Measurements from ENCODE around the gene ADGB.
"Not testable (repeated sequence)": the region's sequence is repeated elsewhere in the genome, so short reads cannot be mapped to it uniquely, and the experiment has no call there.

ADGB gene

GRCh38 chr6:146795479-146796133, 196.8 kb downstream of the ADGB start:
- Histone ChIP-seq H3K4me2 (ENCODE audit: low read length) (no peak overlapping the region), H3K79me1 (ENCODE audit: low read length) (no peaks in the 10 kb centered on the region), H4K5ac (ENCODE audit: low read length) (no peak overlapping the region), H3K56ac (ENCODE audit: low read length) (no peak overlapping the region), H2BK120ac (ENCODE audit: low read depth, low read length) (no peak overlapping the region), H2AK5ac (ENCODE audit: low read length) (no peak overlapping the region), H3K18ac (ENCODE audit: low read length) (no peak overlapping the region), H3K23ac (ENCODE audit: low read length) (no peak overlapping the region), H3K27ac (ENCODE audit: low read depth, low read length) (no peak overlapping the region), H3K36me3 (ENCODE audit: control insufficient read depth, insufficient read depth, low read length) (no peaks in the 10 kb centered on the region), H2BK5ac (ENCODE audit: low read length) (no peak overlapping the region), H3K9ac (ENCODE audit: low read length) (no peak overlapping the region), H4K8ac (ENCODE audit: low read depth, low read length) (no peak overlapping the region), H3K4me3 (ENCODE audit: low read length) (no peak overlapping the region), H2BK15ac (replicated peaks; ENCODE audit: low read depth) (no peak overlapping the region), H3K79me2 (ENCODE audit: control insufficient read depth, insufficient read depth, low read length) (no peaks in the 10 kb centered on the region), H3K4me1 (ENCODE audit: control insufficient read depth, low read depth, low read length) (no peaks in the 10 kb centered on the region), H3K27me3 (ENCODE audit: insufficient read depth, low read length, poor library complexity) (no peaks in the 10 kb centered on the region), H3K4ac (ENCODE audit: low read depth, low read length) (no peak overlapping the region)
- WGBS (ENCODE audit: extremely low coverage, insufficient coverage, low lambda C conversion rate), result no CpG with 5 or more reads among the region's 1 CpG
- DNase-seq, result no peak

- not testable (repeated sequence) for H3K4me3 ChIP-seq (ENCODE audit: low read length); H3K4ac ChIP-seq (ENCODE audit: low read depth, low read length); H3K36me3 ChIP-seq (ENCODE audit: control insufficient read depth, insufficient read depth, low read length); H3K27me3 ChIP-seq (ENCODE audit: insufficient read depth, low read length, poor library complexity); H3K56ac ChIP-seq (ENCODE audit: low read length); H2BK15ac ChIP-seq (replicated peaks; ENCODE audit: low read depth); H3K9ac ChIP-seq (ENCODE audit: low read length); H2BK120ac ChIP-seq (ENCODE audit: low read depth, low read length); H4K5ac ChIP-seq (ENCODE audit: low read length); H3K4me1 ChIP-seq (ENCODE audit: control insufficient read depth, low read depth, low read length); H3K23ac ChIP-seq (ENCODE audit: low read length); H2AK5ac ChIP-seq (ENCODE audit: low read length); H3K79me2 ChIP-seq (ENCODE audit: control insufficient read depth, insufficient read depth, low read length); H2BK5ac ChIP-seq (ENCODE audit: low read length); H3K4me2 ChIP-seq (ENCODE audit: low read length); H3K27ac ChIP-seq (ENCODE audit: low read depth, low read length); H4K8ac ChIP-seq (ENCODE audit: low read depth, low read length); H3K18ac ChIP-seq (ENCODE audit: low read length); H3K79me1 ChIP-seq (ENCODE audit: low read length); DNase-seq
- no CpG with 5 or more reads among the region's 3 CpGs for WGBS (ENCODE audit: extremely low coverage, insufficient coverage, low lambda C conversion rate)
Measured at GRCh38 chr6:146803167-146803566, 204.4 kb downstream of the ADGB start.

- Histone ChIP-seq H3K27me3 (ENCODE audit: insufficient read depth, low read length, poor library complexity) (no peaks in the 10 kb centered on the region), H3K27ac (ENCODE audit: low read depth, low read length) (no peak overlapping the region), H3K9ac (ENCODE audit: low read length) (no peak overlapping the region), H3K4me2 (ENCODE audit: low read length) (no peak overlapping the region), H3K79me1 (ENCODE audit: low read length) (no peaks in the 10 kb centered on the region), H3K4me3 (ENCODE audit: low read length) (no peak overlapping the region), H3K23ac (ENCODE audit: low read length) (no peak overlapping the region), H4K5ac (ENCODE audit: low read length) (no peak overlapping the region), H3K4me1 (ENCODE audit: control insufficient read depth, low read depth, low read length) (no peaks in the 10 kb centered on the region), H2AK5ac (ENCODE audit: low read length) (no peak overlapping the region), H3K4ac (ENCODE audit: low read depth, low read length) (no peak overlapping the region), H2BK15ac (replicated peaks; ENCODE audit: low read depth) (no peak overlapping the region), H3K18ac (ENCODE audit: low read length) (no peak overlapping the region), H2BK5ac (ENCODE audit: low read length) (no peak overlapping the region), H2BK120ac (ENCODE audit: low read depth, low read length) (no peak overlapping the region), H3K36me3 (ENCODE audit: control insufficient read depth, insufficient read depth, low read length) (no peaks in the 10 kb centered on the region), H4K8ac (ENCODE audit: low read depth, low read length) (no peak overlapping the region), H3K56ac (ENCODE audit: low read length) (no peak overlapping the region), H3K79me2 (ENCODE audit: control insufficient read depth, insufficient read depth, low read length) (no peaks in the 10 kb centered on the region)
- no peak for DNase-seq
- no CpG with 5 or more reads among the region's 22 CpGs for WGBS (ENCODE audit: extremely low coverage, insufficient coverage, low lambda C conversion rate)
Measured at GRCh38 chr6:146803601-146804000, 204.8 kb downstream of the ADGB start.

- Histone ChIP-seq H3K4me3 (ENCODE audit: low read length) (no peak overlapping the region), H2AK5ac (ENCODE audit: low read length) (no peak overlapping the region), H3K27me3 (ENCODE audit: insufficient read depth, low read length, poor library complexity) (no peaks in the 10 kb centered on the region), H3K36me3 (ENCODE audit: control insufficient read depth, insufficient read depth, low read length) (no peaks in the 10 kb centered on the region), H3K27ac (ENCODE audit: low read depth, low read length) (no peak overlapping the region), H3K56ac (ENCODE audit: low read length) (no peak overlapping the region), H3K18ac (ENCODE audit: low read length) (no peak overlapping the region), H2BK120ac (ENCODE audit: low read depth, low read length) (no peak overlapping the region), H3K79me2 (ENCODE audit: control insufficient read depth, insufficient read depth, low read length) (no peaks in the 10 kb centered on the region), H4K8ac (ENCODE audit: low read depth, low read length) (no peak overlapping the region), H2BK5ac (ENCODE audit: low read length) (no peak overlapping the region), H3K4me1 (ENCODE audit: control insufficient read depth, low read depth, low read length) (no peaks in the 10 kb centered on the region), H3K4ac (ENCODE audit: low read depth, low read length) (no peak overlapping the region), H3K9ac (ENCODE audit: low read length) (no peak overlapping the region), H2BK15ac (replicated peaks; ENCODE audit: low read depth) (no peak overlapping the region), H3K79me1 (ENCODE audit: low read length) (no peaks in the 10 kb centered on the region), H3K4me2 (ENCODE audit: low read length) (no peak overlapping the region), H4K5ac (ENCODE audit: low read length) (no peak overlapping the region), H3K23ac (ENCODE audit: low read length) (no peak overlapping the region)
- no peak for DNase-seq
- no CpG with 5 or more reads among the region's 2 CpGs for WGBS (ENCODE audit: extremely low coverage, insufficient coverage, low lambda C conversion rate)
Measured at GRCh38 chr6:146805546-146806325, 207.0 kb downstream of the ADGB start.

- not testable (repeated sequence) for H4K5ac ChIP-seq (ENCODE audit: low read length)
- no CpG with 5 or more reads among the region's 9 CpGs for WGBS (ENCODE audit: extremely low coverage, insufficient coverage, low lambda C conversion rate)
Measured at GRCh38 chr6:146809014-146809413, 210.2 kb downstream of the ADGB start.

More at GRCh38 chr6:146809014-146809413, 210.2 kb downstream of the ADGB start:
- not testable (repeated sequence) for H3K27ac ChIP-seq (ENCODE audit: low read depth, low read length); H2BK15ac ChIP-seq (replicated peaks; ENCODE audit: low read depth); H2BK120ac ChIP-seq (ENCODE audit: low read depth, low read length); H4K8ac ChIP-seq (ENCODE audit: low read depth, low read length); H3K79me2 ChIP-seq (ENCODE audit: control insufficient read depth, insufficient read depth, low read length); H3K79me1 ChIP-seq (ENCODE audit: low read length); H3K36me3 ChIP-seq (ENCODE audit: control insufficient read depth, insufficient read depth, low read length); H3K27me3 ChIP-seq (ENCODE audit: insufficient read depth, low read length, poor library complexity); H2AK5ac ChIP-seq (ENCODE audit: low read length); H3K4me1 ChIP-seq (ENCODE audit: control insufficient read depth, low read depth, low read length); DNase-seq; H2BK5ac ChIP-seq (ENCODE audit: low read length); H3K4ac ChIP-seq (ENCODE audit: low read depth, low read length); H3K23ac ChIP-seq (ENCODE audit: low read length); H3K4me2 ChIP-seq (ENCODE audit: low read length); H3K56ac ChIP-seq (ENCODE audit: low read length); H3K18ac ChIP-seq (ENCODE audit: low read length); H3K4me3 ChIP-seq (ENCODE audit: low read length); H3K9ac ChIP-seq (ENCODE audit: low read length)
